Activated CD4-positive, CD25-positive, alpha-beta regulatory T cell treated with anti-CD3 and anti-CD28 coated beads, Interleukin-2, amount 50 U/mL, for 16 hours (primary cell): Measurements from ENCODE around the gene COQ10B.
"Not testable (repeated sequence)": the region's sequence is repeated elsewhere in the genome, so short reads cannot be mapped to it uniquely, and the experiment has no call there.

Source experiments
- DNase-seq: peaks from one replicate; pipeline ENCODE4 v3.0.0-alpha.2; 2020; ENCODE audit warnings: low read depth, low spot score

The COQ10B gene

GRCh38 chr2:197453123-197453913, at the start of gene COQ10B:
TSS of gene COQ10B (plus strand) at chr2:197453552. CDS start at chr2:197453561, 9 bp downstream.
- DNase-seq: peak; percentile 95

- DNase-seq: no peak
These were observed 47.8 kb upstream of the COQ10B start for GRCh38 chr2:197405582-197405981.

- DNase-seq: no peak
These were observed 39.3 kb upstream of the COQ10B start for GRCh38 chr2:197414039-197414438.

- no peak for DNase-seq
These were observed 38.8 kb upstream of the COQ10B start for GRCh38 chr2:197414515-197414914.

GRCh38 chr2:197416268-197416667, 37.1 kb upstream of the COQ10B start:
- no peak for DNase-seq

- no peak for DNase-seq
These were observed 33.9 kb upstream of the COQ10B start for GRCh38 chr2:197419438-197419837.

- no peak for DNase-seq
These were observed 30.0 kb upstream of the COQ10B start for GRCh38 chr2:197423307-197423706.

- no peak for DNase-seq
These were observed 27.8 kb upstream of the COQ10B start for GRCh38 chr2:197425550-197425949.

- no peak for DNase-seq
These were observed 26.4 kb upstream of the COQ10B start for GRCh38 chr2:197426723-197427603.

- no peak for DNase-seq
These were observed 25.4 kb upstream of the COQ10B start for GRCh38 chr2:197427986-197428385.

GRCh38 chr2:197431858-197432257, 21.5 kb upstream of the COQ10B start:
- no peak for DNase-seq

GRCh38 chr2:197432527-197432926, 20.8 kb upstream of the COQ10B start:
- DNase-seq: not testable (repeated sequence)

GRCh38 chr2:197433780-197434438, 19.4 kb upstream of the COQ10B start:
- DNase-seq: no peak

- DNase-seq: peak; percentile 99
These were observed 18.5 kb upstream of the COQ10B start, which contains the start of gene SF3B1 for GRCh38 chr2:197434541-197435513. TSS of gene SF3B1 (minus strand) at chr2:197435028. CDS start at chr2:197434999, 29 bp downstream.

GRCh38 chr2:197435598-197436420, 17.5 kb upstream of the COQ10B start:
- DNase-seq: no peak

- no peak for DNase-seq
These were observed 16.0 kb upstream of the COQ10B start for GRCh38 chr2:197437380-197437779.

- DNase-seq: no peak
These were observed 10.5 kb upstream of the COQ10B start for GRCh38 chr2:197442857-197443256.

GRCh38 chr2:197445746-197446145, 7.6 kb upstream of the COQ10B start:
- no peak for DNase-seq

GRCh38 chr2:197446844-197447243, 6.5 kb upstream of the COQ10B start:
- no peak for DNase-seq

- no peak for DNase-seq
These were observed 2.9 kb upstream of the COQ10B start for GRCh38 chr2:197450465-197450864.
